Uterus (tissue), 4 donors: ENCODE results near the gene IFRD1. TPM values are rescaled to one million over a fixed set of nuclear protein-coding genes. Genes with fewer than 3 reads are reported as not detected.

Experiments used
- DNase-seq, 2 donors: peaks; one replicate each; pipeline ENCODE4 v3.0.0-alpha.2; 2019 to 2020
- H3K27ac ChIP-seq, 2 donors: fragments of 200-600 bp; sonication (generic); 1 replicate in 1 of 2; 2 replicates in 1 of 2; pipeline ENCODE4 v1.5.1; 2016 to 2018
- H3K27me3 ChIP-seq, 2 donors: fragments of 200-600 bp; sonication (generic); one replicate each; pipeline ENCODE4 v1.5.1; 2018 to 2019; ENCODE audit warnings: control low read depth in 1 of 2
- H3K36me3 ChIP-seq, 2 donors: fragments of 200-600 bp; sonication (generic); one replicate each; pipeline ENCODE4 v1.5.1; 2019; ENCODE audit warnings: control low read depth in 1 of 2
- H3K4me1 ChIP-seq, 2 donors: fragments of 200-600 bp; sonication (generic); one replicate each; pipeline ENCODE4 v1.5.1; 2018 to 2019; ENCODE audit warnings: control low read depth in 1 of 2
- H3K4me3 ChIP-seq, 2 donors: fragments of 200-600 bp; sonication (generic); 1 replicate in 1 of 2; 2 replicates in 1 of 2; pipeline ENCODE4 v1.5.1; 2018 to 2019; ENCODE audit warnings: mild to moderate bottlenecking in 1 of 2
- H3K9me3 ChIP-seq, 2 donors: fragments of 200-600 bp; sonication (generic); one replicate each; pipeline ENCODE4 v1.5.1; 2019; ENCODE audit warnings: control low read depth in 1 of 2
- CTCF ChIP-seq, 4 experiments: fragments of 200-600 bp in 2 of 4; fragments of 450-650 bp in 2 of 4; sonication (generic) in 2 of 4; IDR thresholded peaks; one replicate each; pipeline ENCODE4 v1.5.1; 2016 to 2019; ENCODE audit warnings: antibody characterized with exemption in 4 of 4, mild to moderate bottlenecking in 2 of 4, moderate library complexity in 1 of 4
- POLR2A ChIP-seq, 2 donors: fragments of 450-650 bp; IDR thresholded peaks; one replicate each; pipeline ENCODE4 v1.6.1; 2016; ENCODE audit warnings: antibody characterized with exemption in 2 of 2, mild to moderate bottlenecking in 1 of 2, moderate library complexity in 1 of 2
- intact Hi-C: fragments of 100-400 bp; cut with DNase I; formaldehyde crosslinking; loops from one replicate; pipeline ENCODE4 v1.15.1; 2023; ENCODE audit warnings: low total_unique reads
- total RNA-seq, 4 donors: library from RNA; depleted of rRNA in 3 of 4; stranded (reverse); fragments of >200 nt in 3 of 4; gene quantifications; one replicate each; pipeline versions ENCODE4 v1.1.0 to v1.2.4, GENCODE V29; 2014 to 2023
- donor health status: DM: yes; HTN: yes; CAD: no.

The IFRD1 gene
- total RNA-seq, 4 donors from 2014 or later = 26.4 to 60.1 (median 36.3) TPM

- no peaks in the 10 kb centered on the region for H3K4me1 ChIP-seq
- intact Hi-C loops = no loop called here
- H3K9me3 ChIP-seq = no peaks in the 10 kb centered on the region
- TF ChIP-seq CTCF (IDR thresholded peaks at IDR 0.05) = no peak
- no peak for TF ChIP-seq POLR2A (IDR thresholded peaks at IDR 0.05)
- no peaks in the 10 kb centered on the region for H3K36me3 ChIP-seq
- peak in 1 of 2 donors; percentile 35 for DNase-seq
- peak overlapping the region; percentile 48 to 55 for H3K27ac ChIP-seq
- no peaks in the 10 kb centered on the region for H3K27me3 ChIP-seq
- H3K4me3 ChIP-seq = no peak overlapping the region
These were observed 34.5 kb downstream of the IFRD1 start for GRCh38 chr7:112484671-112485167.

- no peak for DNase-seq
- Histone ChIP-seq H3K9me3 (no peaks in the 10 kb centered on the region), H3K27ac (no peak overlapping the region), H3K4me1 (no peaks in the 10 kb centered on the region), H3K36me3 (no peaks in the 10 kb centered on the region), H3K27me3 (no peaks in the 10 kb centered on the region), H3K4me3 (no peak overlapping the region)
- intact Hi-C loops = no loop called here
- TF ChIP-seq CTCF (IDR thresholded peaks at IDR 0.05) (no peak), POLR2A (IDR thresholded peaks at IDR 0.05) (no peak)
These were observed 35.5 kb downstream of the IFRD1 start for GRCh38 chr7:112485766-112486165.

- Histone ChIP-seq H3K9me3 (no peaks in the 10 kb centered on the region), H3K36me3 (no peaks in the 10 kb centered on the region), H3K4me3 (no peak overlapping the region), H3K27ac (no peak overlapping the region), H3K27me3 (no peaks in the 10 kb centered on the region), H3K4me1 (no peaks in the 10 kb centered on the region)
- DNase-seq = no peak
- TF ChIP-seq CTCF (IDR thresholded peaks at IDR 0.05) = no peak
- TF ChIP-seq POLR2A (IDR thresholded peaks at IDR 0.05) = no peak
- intact Hi-C loops = no loop called here
These were observed 37.4 kb downstream of the IFRD1 start for GRCh38 chr7:112487457-112488263.

- intact Hi-C loops = no loop called here
- Histone ChIP-seq H3K27ac (no peak overlapping the region), H3K36me3 (no peaks in the 10 kb centered on the region), H3K27me3 (no peaks in the 10 kb centered on the region), H3K9me3 (no peaks in the 10 kb centered on the region), H3K4me1 (no peaks in the 10 kb centered on the region), H3K4me3 (no peak overlapping the region)
- no peak for TF ChIP-seq CTCF (IDR thresholded peaks at IDR 0.05)
- no peak for TF ChIP-seq POLR2A (IDR thresholded peaks at IDR 0.05)
- DNase-seq = no peak
These were observed 37.9 kb downstream of the IFRD1 start for GRCh38 chr7:112488264-112488552.

GRCh38 chr7:112492186-112492585 lies 41.9 kb downstream of the IFRD1 start:
- Histone ChIP-seq H3K36me3 (no peaks in the 10 kb centered on the region), H3K27me3 (no peaks in the 10 kb centered on the region), H3K4me1 (no peaks in the 10 kb centered on the region), H3K4me3 (no peak overlapping the region), H3K9me3 (no peaks in the 10 kb centered on the region), H3K27ac (no peak overlapping the region)
- DNase-seq = no peak
- TF ChIP-seq CTCF (IDR thresholded peaks at IDR 0.05) = no peak
- intact Hi-C loops = no loop called here
